CD4-positive, alpha-beta T cell treated with Interleukin-2 at 100 ng/mL for 4 hours (primary cell): Measurements from ENCODE around the gene HACD2.
"Not testable (repeated sequence)": the region's sequence is repeated elsewhere in the genome, so short reads cannot be mapped to it uniquely, and the experiment has no call there.

ENCODE experiments used
- DNase-seq: peaks from one replicate; pipeline ENCODE4 v3.0.0-alpha.2; 2020; ENCODE audit warnings: low spot score

The HACD2 gene

DNA sequence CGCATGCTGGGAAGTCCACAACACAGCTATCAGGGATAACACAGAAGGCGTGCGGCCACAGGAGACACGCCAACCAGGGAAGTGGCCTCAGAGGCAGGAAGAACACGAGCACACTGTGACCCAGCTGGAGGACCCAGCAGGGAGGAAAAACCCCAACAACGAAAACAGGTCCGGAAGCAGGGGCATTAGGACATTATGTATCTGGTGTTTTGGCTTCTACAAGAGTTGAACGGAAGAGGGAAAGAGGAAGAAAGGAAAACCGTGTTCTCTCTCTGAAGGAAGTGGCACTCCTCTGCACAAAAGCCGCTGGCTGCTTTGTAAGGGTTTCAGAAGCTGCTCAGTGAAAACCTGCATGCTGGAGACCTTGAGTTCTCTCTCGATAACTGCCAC lies 61.8 kb downstream of the HACD2 start:
- no peak for DNase-seq

DNA sequence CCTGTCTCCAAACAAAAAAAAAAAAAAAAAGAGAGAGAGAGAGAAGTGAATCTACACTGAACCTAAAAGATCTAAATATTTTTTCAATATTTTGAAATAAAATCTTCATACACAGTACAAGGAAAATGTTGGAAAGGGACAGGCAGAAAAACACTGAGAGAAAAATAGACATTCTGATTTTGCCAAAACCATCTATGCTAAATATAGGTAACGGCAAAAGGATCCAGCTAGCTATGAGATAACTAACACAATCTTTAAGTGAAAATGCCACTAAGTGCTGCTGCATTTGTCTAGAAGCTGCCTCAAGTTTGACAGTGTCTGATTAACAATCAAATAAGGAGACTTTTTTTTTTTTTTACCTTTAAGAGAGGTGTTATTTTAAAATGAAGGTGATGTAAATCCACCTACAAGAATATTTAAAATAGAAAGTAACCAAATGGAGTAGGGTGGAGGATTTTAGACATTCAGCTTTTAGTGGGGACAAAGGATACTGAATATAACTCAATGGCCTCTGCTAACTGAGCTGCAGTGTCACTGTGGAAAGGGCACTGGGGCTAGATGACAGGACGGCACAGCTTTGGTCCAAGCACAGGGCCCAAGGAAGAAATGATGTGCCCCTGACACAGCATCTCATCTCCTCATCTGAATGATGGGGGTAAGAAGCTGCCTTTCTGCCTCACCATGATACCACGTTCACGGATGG lies 62.4 kb downstream of the HACD2 start:
- no peak for DNase-seq

GRCh38 chr3:123521179-123521969 lies 63.5 kb downstream of the HACD2 start:
- peak; percentile 15 for DNase-seq

DNA sequence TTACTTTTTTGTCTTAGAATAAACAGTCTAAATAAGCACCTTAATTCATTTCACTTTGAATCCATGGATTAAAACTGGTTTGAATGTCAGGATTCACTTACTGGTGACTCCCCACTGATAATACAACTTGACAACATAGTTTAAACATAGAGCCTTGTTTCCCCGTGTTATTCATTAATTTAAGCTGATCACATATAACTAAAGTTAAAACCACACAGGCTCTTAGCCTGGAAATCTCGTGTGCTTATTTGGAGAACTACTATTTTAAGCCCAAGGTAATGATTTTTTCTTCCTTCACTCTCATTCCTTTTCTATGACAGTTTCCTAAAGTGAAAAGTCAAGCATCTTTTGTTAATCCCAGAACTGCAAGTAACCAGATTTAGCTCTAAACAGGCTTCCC lies 64.2 kb downstream of the HACD2 start:
- DNase-seq, result no peak

- no peak for DNase-seq
Measured at GRCh38 chr3:123518892-123519485, 65.9 kb downstream of the HACD2 start.

DNA sequence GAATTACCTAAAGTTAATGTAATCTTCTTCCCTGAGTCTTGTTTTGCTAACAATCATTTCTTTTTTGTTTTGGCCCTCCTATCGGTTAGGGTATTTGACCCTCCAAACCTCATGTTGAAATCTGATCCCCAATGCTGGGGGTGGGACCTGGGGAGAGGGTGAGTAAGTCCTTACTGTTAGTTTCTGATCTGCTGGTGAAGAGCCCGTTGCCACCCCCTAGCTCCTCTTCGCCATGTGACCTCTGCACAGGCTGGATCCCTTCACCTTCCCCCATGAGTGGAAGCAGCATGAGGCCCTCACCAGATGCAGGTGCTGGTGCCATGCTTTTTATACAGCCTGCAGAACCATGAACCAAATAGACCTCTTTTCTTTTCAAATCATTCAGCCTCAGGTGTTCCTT lies 73.1 kb downstream of the HACD2 start:
- no peak for DNase-seq

GRCh38 chr3:123511084-123511483 lies 73.8 kb downstream of the HACD2 start:
- no peak for DNase-seq

DNA sequence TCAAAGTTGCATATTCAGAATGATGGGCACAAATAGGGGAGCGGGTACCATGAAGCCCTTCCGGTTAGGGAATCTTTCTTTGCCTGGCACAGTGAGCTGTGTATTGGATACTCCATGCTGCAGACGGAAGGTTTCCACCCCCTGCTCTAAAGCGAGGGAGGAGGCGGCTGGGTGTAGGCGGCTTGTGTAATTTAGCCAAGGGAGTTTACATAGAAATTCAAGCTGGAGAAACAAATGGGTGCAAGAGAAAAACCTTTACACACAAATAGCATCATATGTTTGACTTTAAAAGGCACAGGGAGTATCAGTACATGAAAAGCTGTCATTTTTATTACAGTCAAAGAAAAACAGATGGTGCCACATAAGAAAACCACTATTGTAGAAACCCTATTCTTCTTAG lies 76.7 kb downstream of the HACD2 start:
- DNase-seq, result no peak

DNA sequence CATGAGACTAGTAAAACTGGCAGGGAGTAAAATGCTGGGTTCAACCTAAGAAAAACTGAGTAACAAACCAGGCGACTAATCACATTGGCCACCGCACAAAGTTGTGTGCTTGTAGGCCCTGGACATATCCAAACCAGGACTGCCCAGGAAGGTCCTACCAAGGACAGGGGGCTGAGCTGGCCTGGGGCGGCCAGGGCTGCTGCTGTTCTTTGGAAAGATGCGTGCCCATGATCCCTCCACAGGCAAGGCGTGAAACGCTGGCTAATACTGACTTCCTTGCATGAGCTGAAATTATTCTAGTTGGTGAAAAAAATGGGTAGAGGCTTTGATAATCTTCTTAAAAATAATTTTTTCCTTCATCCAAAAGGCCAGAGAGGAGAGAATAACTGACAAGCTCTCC lies 79.0 kb downstream of the HACD2 start:
- DNase-seq, result no peak

- no peak for DNase-seq
Measured at GRCh38 chr3:123503203-123503602, 81.7 kb downstream of the HACD2 start.

GRCh38 chr3:123499322-123499721 lies 85.5 kb downstream of the HACD2 start:
- DNase-seq, result no peak

DNA sequence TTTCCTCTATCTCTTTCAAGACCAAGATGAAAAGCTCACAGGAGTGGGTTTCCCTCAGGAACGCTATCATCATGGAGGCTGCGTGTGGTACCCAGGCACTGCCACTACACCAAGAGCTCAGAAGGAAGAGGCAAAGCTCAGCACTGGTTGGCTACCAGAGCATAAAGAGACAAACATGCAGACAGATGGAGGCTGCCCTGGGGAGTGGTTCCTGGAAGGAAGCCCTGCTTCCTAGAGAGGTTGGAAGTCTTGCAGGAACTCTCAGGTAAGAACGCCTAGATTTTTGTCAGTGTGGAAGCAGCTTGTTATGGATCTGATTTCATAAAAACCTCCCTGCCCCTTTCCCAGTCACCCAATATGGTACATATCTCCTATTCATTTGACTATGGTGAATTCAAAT lies 86.1 kb downstream of the HACD2 start:
- no peak for DNase-seq

DNA sequence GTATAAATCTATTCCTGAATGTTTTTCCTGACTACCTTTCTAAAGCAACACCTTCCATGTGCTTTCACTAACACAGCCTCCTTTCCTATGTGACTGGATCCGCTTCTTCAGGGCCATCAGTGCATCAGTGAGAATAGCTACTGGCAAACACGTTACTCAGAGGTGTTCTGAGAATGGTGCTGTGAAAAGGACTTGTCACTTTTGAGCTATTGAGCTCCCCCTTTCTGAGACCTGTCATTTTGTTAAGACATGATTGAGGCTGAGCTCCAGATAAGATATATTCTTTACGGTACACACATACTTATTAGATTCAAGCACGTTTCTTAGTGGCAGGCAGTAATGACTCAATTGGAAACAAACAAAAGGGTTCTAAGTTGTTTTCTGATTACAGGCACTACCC lies 90.9 kb downstream of the HACD2 start:
- no peak for DNase-seq

GRCh38 chr3:123491966-123492587 lies 92.8 kb downstream of the HACD2 start:
- peak; percentile 14 for DNase-seq

DNA sequence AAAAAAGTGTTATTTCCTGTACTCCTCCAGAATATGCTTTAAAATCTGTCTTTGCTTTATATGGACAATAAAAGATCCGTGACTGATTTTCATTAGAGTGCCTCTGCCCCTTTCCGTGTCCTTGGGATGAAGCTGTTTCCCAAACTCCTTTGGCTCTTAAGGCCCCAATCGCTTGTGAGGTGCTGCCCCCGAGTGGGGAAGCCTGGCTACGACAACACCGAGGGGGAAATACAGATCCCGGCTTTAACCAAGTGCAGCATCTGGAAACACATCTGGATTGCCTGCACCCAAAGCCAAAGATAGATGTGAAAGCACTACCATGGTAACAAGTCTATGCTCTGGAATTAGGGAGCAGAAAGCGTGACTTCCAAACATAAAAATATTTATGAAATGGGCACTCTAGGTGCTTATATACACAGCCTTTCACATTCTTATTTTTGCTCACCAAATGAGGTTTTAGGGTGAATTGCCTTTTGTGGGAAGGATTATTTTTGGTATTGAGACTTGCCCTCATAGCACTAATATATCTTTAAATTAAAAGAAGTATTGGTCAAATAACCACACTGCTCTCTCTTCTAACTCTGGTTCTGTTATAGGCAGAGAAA lies 95.4 kb downstream of the HACD2 start:
- peak; percentile 29 for DNase-seq

DNA sequence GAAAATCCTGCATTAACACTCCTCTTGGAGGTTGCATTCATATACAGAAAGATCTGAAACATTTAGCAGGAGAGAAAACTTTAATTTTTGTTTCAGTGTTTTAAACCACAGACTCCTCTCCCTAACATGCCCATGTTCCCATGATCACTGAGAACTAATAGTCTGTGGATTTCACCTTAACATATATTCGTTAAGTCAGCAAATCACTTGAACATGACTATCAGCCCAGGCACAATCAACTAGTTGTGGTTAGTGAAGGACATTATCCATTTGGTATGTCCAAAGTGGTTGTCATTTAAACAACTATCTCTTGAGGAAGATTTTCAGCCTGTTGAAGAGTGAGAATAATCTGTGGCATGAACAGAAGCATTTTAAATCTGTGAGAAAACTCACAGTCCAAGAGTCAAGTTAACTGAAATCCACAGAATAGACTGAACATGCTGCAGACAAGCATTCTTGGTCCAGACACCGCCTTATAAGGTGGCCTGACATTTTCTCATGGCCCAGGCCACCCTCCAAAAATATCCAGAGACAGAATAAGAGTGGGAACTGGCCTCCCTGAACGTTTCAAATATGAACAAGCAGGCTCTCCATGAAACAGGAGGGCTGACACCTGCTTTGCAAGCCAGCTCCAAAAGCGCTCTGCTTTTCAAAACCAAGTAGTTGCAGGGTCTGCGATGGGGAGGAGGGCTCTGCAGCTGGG lies 96.1 kb downstream of the HACD2 start:
- DNase-seq, result no peak

DNA sequence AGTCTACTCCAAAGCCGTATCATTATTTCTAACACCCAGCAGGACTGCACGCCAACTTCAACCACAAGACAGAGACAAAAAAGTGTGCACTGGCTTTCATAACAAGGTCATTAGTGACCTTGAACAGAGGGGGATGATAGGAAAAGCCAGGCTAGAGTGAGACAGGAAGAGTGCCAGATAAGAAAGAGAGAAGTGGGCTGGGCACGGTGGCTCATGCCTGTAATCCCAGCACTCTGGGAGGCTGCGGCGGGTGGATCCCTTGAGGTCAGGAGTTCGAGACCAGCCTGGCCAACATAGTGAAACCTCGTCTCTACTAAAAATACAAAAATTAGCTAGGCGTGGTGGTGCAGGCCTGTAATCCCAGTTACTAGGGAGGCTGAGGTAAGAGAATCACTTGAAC lies 97.8 kb downstream of the HACD2 start:
- DNase-seq, result not testable (repeated sequence)

DNA sequence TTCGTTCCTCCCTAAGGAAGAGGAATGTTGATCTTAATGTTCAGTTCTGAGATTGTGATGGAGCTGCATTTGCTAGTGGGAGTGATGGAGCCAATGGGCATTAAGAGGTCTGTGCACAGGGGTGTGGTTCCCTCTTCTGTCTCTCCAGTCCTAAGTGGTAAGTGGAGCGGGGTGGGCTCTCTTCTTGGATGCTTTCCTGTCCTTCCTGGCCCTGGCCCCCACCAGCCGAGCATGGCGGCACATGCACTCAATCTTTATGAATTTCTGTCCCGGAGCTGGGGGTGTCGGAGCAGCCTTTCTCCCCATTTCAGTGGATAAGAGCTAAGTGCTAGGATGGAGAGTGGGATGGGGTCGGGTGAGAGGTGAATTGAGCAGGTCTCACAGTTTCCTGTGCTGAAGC lies 98.4 kb downstream of the HACD2 start:
- DNase-seq, result no peak

DNA sequence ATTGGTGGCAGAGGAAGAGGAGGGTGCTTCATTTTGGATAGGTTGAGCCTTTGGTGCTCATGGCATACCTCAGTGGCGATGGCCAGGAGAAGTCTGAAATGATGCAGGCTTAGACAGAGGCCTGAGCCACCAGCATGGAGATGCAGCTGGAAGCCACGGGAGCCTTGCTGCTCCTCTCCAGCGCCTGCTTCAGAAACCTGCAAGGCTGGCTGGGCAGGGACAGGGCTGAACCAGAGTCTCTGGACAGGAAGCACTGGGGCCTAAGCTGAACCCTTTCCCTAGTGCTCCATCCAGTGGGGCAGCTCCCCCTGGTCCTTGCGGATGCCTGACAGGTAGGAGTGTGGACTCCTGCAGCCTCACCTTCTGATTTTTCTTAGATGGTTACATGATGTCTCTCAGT lies 99.3 kb downstream of the HACD2 start:
- no peak for DNase-seq

DNA sequence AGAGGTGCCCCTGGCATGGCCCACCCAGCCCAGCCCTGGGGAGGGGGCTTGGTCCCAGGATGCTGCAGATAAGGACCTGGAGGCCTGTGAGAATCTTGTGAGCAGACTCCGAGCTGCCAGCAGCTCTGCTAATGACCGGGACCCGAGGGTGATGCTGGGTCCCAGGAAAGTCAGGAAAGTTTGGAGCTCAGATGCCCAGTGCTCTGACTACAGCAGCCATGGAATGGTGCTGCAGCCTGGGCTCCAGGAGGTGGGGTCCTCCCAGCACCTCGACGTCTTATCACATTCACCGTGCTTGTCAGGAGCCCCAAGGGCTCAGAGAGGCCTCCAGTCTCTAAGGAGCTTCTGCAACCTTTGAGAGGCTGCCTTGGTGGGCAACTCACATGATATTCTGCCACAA lies 101.7 kb downstream of the HACD2 start:
- DNase-seq, result no peak

- no peak for DNase-seq
Measured at GRCh38 chr3:123481722-123482457, 103.0 kb downstream of the HACD2 start.
